GM12873 (cell line): ENCODE data around the gene ANTXR2.

Source experiments
- TF ChIP-seq, protein P1 (sequence below): IDR thresholded peaks from 2 replicates; pipeline ENCODE4 v1.5.1; 2012; ENCODE audit warnings: low read depth, mild to moderate bottlenecking, moderate library complexity, low read length, control low read depth; ENCODE audit not compliant: insufficient read depth; ENCODE audit errors: missing control alignments

The ANTXR2 gene

DNA sequence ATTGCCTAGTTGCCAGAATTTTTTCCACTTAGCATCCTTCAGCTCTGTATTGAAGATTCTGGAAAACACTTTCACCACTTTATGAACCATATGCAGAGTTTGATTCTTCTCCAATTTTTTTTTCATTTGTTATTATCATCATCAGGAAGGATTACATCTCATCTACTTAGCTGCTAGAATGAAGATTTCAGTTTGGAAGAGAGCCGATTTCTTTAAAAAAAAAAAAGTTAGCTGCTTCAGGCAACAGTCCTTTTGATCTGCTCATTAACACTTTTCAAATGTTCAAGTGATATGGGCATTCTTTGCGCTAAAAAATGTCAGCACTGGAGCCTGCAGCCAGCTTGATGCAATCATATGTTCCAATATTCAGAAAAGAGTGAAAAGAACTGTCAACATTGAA is 76.2 kb downstream of the ANTXR2 start:
- TF ChIP-seq, protein P1, sequence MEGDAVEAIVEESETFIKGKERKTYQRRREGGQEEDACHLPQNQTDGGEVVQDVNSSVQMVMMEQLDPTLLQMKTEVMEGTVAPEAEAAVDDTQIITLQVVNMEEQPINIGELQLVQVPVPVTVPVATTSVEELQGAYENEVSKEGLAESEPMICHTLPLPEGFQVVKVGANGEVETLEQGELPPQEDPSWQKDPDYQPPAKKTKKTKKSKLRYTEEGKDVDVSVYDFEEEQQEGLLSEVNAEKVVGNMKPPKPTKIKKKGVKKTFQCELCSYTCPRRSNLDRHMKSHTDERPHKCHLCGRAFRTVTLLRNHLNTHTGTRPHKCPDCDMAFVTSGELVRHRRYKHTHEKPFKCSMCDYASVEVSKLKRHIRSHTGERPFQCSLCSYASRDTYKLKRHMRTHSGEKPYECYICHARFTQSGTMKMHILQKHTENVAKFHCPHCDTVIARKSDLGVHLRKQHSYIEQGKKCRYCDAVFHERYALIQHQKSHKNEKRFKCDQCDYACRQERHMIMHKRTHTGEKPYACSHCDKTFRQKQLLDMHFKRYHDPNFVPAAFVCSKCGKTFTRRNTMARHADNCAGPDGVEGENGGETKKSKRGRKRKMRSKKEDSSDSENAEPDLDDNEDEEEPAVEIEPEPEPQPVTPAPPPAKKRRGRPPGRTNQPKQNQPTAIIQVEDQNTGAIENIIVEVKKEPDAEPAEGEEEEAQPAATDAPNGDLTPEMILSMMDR = no peak

DNA sequence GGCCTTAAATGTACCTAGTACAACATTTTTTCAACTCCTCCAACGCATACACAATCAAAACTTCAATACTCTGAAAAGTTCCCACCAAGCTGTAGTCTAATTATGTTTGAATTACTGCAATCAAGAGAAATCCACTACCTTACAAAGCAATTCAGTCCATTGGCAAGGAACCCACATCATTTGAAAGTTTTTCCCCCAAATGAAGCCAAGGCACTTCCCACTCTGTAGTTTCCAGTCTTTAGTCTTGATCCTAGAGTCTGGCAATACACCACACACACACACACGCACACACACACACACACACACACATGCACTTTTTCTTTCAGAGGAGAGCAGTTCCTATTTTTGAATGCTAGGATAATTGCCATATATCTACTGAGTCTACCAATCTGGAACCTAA is 79.6 kb downstream of the ANTXR2 start:
- TF ChIP-seq, protein P1 = no peak

DNA sequence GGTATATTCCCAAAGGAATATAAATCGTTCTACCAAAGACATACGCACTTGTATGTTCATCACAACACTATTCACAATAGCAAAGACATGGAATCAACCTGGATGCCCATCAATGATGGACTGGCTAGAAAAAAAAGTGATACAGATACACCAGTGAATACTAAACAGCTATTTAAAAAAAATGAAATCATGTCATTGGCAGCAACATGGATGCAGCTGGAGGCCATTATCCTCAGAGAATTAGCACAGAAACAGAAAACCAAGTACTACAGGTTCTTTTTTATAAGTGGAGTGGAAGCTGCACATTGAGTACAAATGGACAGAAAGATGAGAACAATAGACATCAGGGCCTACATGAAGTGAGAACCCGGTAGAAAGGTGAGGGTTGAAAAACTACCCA is 81.4 kb downstream of the ANTXR2 start:
- TF ChIP-seq, protein P1 = no peak

DNA sequence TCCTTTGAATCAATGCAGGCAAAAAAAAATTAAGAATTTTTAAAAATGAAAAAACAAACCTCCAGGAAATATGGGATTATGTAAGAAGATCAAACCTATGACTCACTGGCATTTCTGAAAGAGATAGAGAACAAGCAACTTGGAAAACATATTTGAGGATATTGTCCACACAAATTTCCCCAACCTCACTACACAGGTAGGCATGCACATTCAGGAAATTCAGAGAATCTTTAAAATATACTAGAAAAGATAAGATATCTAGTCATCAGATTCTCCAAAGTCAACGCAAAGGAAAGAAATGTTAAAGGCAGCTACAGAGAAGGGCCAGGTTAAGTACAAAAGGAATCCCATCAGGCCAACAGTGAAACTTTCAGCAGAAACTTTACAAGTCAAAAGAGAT is 85.6 kb downstream of the ANTXR2 start:
- TF ChIP-seq, protein P1 = no peak

DNA sequence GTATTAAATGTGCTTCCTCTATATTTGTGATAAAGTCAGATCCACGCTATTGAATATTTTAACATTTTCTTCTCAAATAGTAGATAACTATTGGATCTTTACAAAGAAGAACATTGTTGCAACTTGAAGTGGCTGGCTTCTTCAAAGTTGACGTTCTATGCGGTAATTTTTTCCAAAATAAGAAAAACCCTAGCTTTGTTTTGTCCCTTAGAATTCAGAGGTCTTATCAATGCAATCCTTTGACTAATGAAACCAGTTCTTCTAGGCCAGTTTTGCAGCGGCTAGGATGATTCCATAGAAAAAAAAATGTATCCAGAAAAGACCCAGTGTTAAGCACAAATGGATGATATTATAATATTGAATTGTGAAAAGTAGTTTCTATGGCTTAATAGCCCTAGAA is 89.6 kb downstream of the ANTXR2 start:
- TF ChIP-seq, protein P1 = no peak

DNA sequence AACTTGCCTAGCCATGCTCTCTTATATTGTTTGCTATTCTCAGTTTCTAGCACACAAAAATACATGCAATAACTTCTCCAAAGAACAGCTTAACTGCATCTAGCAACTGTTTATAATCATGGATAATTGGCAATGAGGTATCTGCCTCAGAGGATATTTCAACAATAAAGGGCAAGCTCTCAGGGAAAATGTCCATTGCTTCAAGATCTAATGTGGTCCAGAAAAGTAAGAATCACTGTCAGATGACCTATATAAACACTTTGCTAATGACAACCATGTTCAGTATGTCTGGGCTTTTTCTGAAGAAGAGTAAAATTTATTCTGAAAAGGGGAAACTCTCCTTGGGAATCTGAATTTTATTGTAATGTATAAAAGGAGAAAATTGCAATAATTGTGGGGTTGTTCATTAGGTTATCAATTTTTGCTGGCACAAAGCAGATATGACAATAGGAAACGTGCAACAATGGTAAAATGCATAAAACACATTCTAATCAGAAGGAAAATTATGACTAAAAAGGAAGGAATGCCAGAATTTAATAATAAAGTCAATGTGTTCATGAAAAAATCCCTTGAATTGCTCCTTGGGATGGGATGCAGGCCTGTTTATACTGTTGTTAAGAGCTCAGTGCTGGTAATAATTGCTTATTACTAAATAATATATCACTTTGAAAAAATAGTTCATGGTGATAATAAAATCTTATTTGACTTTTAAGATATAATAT is 90.3 kb downstream of the ANTXR2 start:
- TF ChIP-seq, protein P1 = no peak

DNA sequence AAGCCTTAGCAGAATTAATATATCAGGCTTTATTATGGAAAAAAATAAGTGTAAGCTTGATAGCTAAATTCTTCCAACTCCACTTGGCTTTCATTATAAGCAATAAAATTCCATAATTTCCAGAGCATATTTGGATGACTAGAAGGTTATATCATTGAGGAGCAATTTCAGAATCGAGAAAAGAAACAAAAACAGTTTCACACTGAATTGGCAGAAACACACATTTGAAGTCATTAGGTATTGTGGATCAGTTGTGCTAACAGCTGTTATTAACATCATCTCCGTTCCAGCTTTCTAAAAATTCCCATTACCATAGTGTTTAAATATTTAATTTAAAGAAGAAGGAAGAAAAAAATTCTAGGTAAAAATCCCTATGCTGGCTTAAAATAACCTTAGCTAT is 92.6 kb downstream of the ANTXR2 start:
- TF ChIP-seq, protein P1 = no peak
